Loucy (cell line): ENCODE results near the gene PLCL1.

Experiments used
- H2AFZ ChIP-seq: fragments of 200-600 bp; sonication (generic); 2 replicates; pipeline ENCODE4 v1.6.0; 2016; ENCODE audit warnings: antibody characterized with exemption, mild to moderate bottlenecking, low read length, moderate library complexity
- H3F3A ChIP-seq: fragments of 200-600 bp; 2 replicates; pipeline ENCODE4 v1.6.0; 2016; ENCODE audit warnings: antibody characterized with exemption, low read depth, mild to moderate bottlenecking
- H3K27me3 ChIP-seq: fragments of 200-600 bp; sonication (generic); 2 replicates; pipeline ENCODE4 v1.6.1; 2014; ENCODE audit warnings: low read length, mild to moderate bottlenecking; ENCODE audit not compliant: insufficient read depth, poor library complexity, severe bottlenecking
- H3K36me3 ChIP-seq: fragments of 200-600 bp; sonication (generic); 2 replicates; pipeline ENCODE4 v1.6.1; 2016; ENCODE audit warnings: low read length; ENCODE audit not compliant: insufficient read depth
- H3K4me1 ChIP-seq: fragments of 200-600 bp; sonication (generic); 2 replicates; pipeline ENCODE4 v1.5.1; 2014; ENCODE audit warnings: low read length, mild to moderate bottlenecking; ENCODE audit not compliant: insufficient read depth, poor library complexity, severe bottlenecking
- H3K4me2 ChIP-seq: fragments of 200-600 bp; sonication (generic); 2 replicates; pipeline ENCODE4 v1.6.0; 2014; ENCODE audit warnings: antibody characterized with exemption, low read length, low read depth, mild to moderate bottlenecking; ENCODE audit not compliant: poor library complexity, severe bottlenecking
- H3K4me3 ChIP-seq: fragments of 200-600 bp; sonication (generic); 2 replicates; pipeline ENCODE4 v1.5.1; 2014; ENCODE audit warnings: low read length, mild to moderate bottlenecking, mixed read lengths; ENCODE audit not compliant: poor library complexity, severe bottlenecking
- H3K79me2 ChIP-seq: fragments of 200-600 bp; sonication (generic); 2 replicates; pipeline ENCODE4 v1.6.1; 2014; ENCODE audit warnings: low read length; ENCODE audit not compliant: insufficient read depth
- H3K9ac ChIP-seq: fragments of 200-600 bp; sonication (generic); 2 replicates; pipeline ENCODE4 v1.6.0; 2014; ENCODE audit warnings: mild to moderate bottlenecking, low read depth, low read length, moderate library complexity; ENCODE audit not compliant: poor library complexity, severe bottlenecking
- H3K9me2 ChIP-seq: fragments of 200-600 bp; sonication (generic); replicated peaks from 2 replicates; pipeline ENCODE4 v1.6.1; 2016; ENCODE audit warnings: low read depth, low read length, mixed read lengths
- H3K9me3 ChIP-seq: fragments of 200-600 bp; sonication (generic); 2 replicates; pipeline ENCODE4 v1.6.1; 2014; ENCODE audit warnings: mild to moderate bottlenecking, antibody characterized with exemption, low read length, low read depth; ENCODE audit not compliant: insufficient read depth
- H4K20me1 ChIP-seq: fragments of 200-600 bp; sonication (generic); 2 replicates; pipeline ENCODE4 v1.6.0; 2014; ENCODE audit warnings: antibody characterized with exemption, low read length, mild to moderate bottlenecking; ENCODE audit not compliant: insufficient read depth, poor library complexity, severe bottlenecking
- EZH2phosphoT487 ChIP-seq: fragments of 200-600 bp; IDR thresholded peaks from 2 replicates; pipeline ENCODE4 v1.6.1; 2018; ENCODE audit warnings: antibody characterized with exemption, mild to moderate bottlenecking, moderate library complexity, borderline replicate concordance
- TF ChIP-seq, protein P1 (sequence below): fragments of 200-600 bp; sonication (generic); conservative IDR thresholded peaks from 2 replicates; pipeline ENCODE4 v1.5.1; 2014; ENCODE audit warnings: mild to moderate bottlenecking, antibody characterized with exemption, low read length

The PLCL1 gene

DNA sequence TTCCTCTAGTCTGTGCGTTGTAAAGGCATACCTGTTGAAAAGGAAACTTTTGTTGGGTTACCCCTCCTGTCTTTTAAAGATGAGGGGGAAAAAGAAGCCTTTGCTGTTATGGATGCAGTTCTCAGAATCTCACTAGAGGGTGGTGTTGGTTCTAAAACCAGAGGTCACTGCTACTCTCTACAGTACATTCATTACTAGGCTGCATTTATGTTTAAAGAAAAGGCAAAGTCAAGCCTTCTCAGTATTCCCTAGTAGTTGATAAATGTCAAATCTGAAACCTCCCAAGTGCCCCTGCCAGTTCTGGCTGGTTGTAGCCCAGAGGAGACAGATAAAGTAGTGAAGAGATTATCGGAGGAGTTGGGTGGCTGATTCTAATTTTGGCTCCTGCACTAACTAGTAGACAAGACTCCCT is 1.4 kb upstream of the PLCL1 start:
- no peak overlapping the region for H3K9ac ChIP-seq
- no peak overlapping the region for H3K4me3 ChIP-seq
- H3F3A ChIP-seq = no peaks in the 10 kb centered on the region
- H3K9me3 ChIP-seq = no peaks in the 10 kb centered on the region
- H3K36me3 ChIP-seq = no peaks in the 10 kb centered on the region
- no peak overlapping the region for H2AFZ ChIP-seq
- TF ChIP-seq, protein P1, sequence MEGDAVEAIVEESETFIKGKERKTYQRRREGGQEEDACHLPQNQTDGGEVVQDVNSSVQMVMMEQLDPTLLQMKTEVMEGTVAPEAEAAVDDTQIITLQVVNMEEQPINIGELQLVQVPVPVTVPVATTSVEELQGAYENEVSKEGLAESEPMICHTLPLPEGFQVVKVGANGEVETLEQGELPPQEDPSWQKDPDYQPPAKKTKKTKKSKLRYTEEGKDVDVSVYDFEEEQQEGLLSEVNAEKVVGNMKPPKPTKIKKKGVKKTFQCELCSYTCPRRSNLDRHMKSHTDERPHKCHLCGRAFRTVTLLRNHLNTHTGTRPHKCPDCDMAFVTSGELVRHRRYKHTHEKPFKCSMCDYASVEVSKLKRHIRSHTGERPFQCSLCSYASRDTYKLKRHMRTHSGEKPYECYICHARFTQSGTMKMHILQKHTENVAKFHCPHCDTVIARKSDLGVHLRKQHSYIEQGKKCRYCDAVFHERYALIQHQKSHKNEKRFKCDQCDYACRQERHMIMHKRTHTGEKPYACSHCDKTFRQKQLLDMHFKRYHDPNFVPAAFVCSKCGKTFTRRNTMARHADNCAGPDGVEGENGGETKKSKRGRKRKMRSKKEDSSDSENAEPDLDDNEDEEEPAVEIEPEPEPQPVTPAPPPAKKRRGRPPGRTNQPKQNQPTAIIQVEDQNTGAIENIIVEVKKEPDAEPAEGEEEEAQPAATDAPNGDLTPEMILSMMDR = peak; percentile 91
- no peak for TF ChIP-seq EZH2phosphoT487
- H3K9me2 ChIP-seq = no peaks in the 10 kb centered on the region
- H3K4me2 ChIP-seq = no peak overlapping the region
- peaks cover 5% of the 10 kb centered on the region for H3K4me1 ChIP-seq
- H4K20me1 ChIP-seq = no peaks in the 10 kb centered on the region
- no peaks in the 10 kb centered on the region for H3K79me2 ChIP-seq
- no peaks in the 10 kb centered on the region for H3K27me3 ChIP-seq

DNA sequence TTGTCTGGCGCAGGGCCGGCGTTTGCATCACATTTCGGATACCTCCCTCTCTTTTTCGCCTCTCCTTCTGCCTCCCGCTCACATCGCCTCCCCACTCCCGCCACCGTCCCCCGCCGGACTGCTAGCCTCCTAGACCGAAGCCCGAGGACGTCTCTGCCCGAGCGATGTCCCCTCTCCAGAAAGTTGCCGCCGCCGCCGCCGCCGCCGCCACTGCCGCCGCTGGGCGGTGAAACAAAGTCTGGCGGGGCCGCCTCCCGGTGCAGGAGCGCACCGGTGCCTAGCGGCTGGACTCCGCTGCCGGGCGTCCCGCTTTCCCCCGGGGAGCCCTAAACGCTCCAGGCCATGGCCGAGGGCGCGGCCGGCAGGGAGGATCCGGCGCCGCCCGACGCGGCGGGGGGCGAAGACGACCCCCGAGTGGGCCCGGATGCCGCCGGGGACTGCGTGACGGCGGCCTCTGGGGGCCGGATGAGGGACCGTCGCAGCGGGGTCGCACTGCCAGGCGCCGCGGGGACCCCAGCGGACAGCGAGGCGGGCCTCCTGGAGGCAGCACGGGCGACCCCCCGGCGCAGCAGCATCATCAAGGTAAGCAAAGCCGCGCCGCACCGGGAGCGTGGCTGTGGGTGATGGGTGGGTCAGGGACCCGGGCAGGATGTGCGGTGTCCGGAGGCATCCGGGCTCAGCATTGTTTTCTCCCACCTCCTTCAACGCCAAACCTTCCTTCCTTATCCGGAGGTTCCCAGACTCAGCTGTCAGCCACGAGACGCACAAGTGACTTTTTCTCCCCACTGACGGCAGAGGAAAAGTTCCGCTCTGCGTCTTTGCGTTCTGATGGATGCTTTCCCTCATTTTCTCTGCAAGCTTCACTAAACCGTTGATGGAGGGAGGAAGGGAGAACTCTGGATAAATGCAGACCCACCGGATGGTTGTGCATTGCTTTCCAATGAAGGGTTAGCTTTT is 643 bp downstream of the PLCL1 start:
- no peaks in the 10 kb centered on the region for H3K27me3 ChIP-seq
- no peak for TF ChIP-seq EZH2phosphoT487
- TF ChIP-seq, protein P1 = peak; percentile 12; the same call in 1 of the 2 replicates
- H3K4me1 ChIP-seq = peaks cover 20% of the 10 kb centered on the region
- peak overlapping the region; percentile 90; the same call in 1 of the 2 replicates for H2AFZ ChIP-seq
- H3K79me2 ChIP-seq = no peaks in the 10 kb centered on the region
- H3K9ac ChIP-seq = peak overlapping the region; percentile 32
- H4K20me1 ChIP-seq = no peaks in the 10 kb centered on the region
- no peaks in the 10 kb centered on the region for H3F3A ChIP-seq
- peak overlapping the region; percentile 76 for H3K4me3 ChIP-seq
- no peaks in the 10 kb centered on the region for H3K9me2 ChIP-seq
- no peaks in the 10 kb centered on the region for H3K9me3 ChIP-seq
- no peaks in the 10 kb centered on the region for H3K36me3 ChIP-seq
- peak overlapping the region; percentile 82 for H3K4me2 ChIP-seq

DNA sequence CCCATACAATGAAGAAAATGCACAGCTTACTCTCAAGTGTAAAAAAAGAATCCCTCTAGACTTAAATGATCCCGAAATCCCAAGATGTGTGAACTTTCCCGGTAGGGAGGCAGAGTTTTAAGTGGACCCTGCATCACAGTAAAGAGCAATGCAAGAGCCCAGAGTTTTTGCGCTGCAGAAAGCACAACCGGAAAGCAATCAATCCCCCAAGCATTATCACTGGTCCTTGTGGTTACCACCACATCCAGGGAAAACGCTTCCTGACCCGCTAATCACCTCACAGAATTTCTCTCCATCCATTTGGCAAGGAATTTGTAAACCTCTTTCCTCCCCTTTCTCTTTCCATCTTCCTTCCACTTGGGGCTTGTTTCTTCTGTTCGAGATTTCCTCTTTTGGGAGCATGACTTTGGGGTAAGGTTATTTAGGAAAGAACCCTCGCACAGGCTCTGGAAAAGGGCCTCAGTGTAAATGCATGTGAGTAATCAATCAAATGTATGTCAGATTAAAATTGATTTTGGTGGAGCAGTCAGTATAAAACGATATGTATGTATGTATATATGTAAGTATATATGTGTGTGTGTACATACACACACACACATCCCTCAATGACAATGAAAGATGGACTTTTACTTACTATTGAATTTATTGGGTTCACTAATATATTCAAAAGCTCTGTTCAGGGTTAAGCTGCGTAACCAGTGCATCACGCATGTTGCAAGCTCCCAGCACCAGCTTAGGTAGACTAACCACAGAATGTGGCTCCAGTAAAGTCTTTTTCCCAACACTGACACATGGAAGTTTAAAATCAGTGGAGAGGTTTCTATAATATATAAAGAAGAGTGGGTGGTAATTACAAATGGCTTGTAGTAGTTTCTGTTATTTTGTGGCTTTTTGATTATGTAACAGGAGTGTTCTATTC is 1.6 kb downstream of the PLCL1 start:
- Histone ChIP-seq H3K9me2 (no peaks in the 10 kb centered on the region), H3F3A (no peaks in the 10 kb centered on the region), H2AFZ (no peak overlapping the region), H3K4me1 (peaks cover 20% of the 10 kb centered on the region), H3K9ac (no peak overlapping the region), H3K4me3 (peak overlapping the region; percentile 76), H3K27me3 (no peaks in the 10 kb centered on the region), H3K4me2 (peak overlapping the region; percentile 82), H3K79me2 (no peaks in the 10 kb centered on the region), H3K36me3 (no peaks in the 10 kb centered on the region), H3K9me3 (no peaks in the 10 kb centered on the region), H4K20me1 (no peaks in the 10 kb centered on the region)
- TF ChIP-seq EZH2phosphoT487 = no peak
- TF ChIP-seq, protein P1 = no peak
